Neural progenitor cell (in vitro differentiated cells): Measurements from ENCODE around the gene LBP.

Experiments
- CTCF ChIP-seq: fragments of 200-600 bp; sonication (generic); IDR thresholded peaks from 2 replicates; pipeline ENCODE4 v1.5.1; 2017; ENCODE audit warnings: antibody characterized with exemption, mild to moderate bottlenecking
- EZH2 ChIP-seq: fragments of 200-600 bp; sonication (generic); IDR thresholded peaks from 2 replicates; pipeline ENCODE4 v1.6.1; 2017; ENCODE audit warnings: antibody characterized with exemption, mild to moderate bottlenecking, moderate library complexity
- EZH2phosphoT487 ChIP-seq: fragments of 200-600 bp; sonication (generic); IDR thresholded peaks from 2 replicates; pipeline ENCODE4 v1.6.1; 2017; ENCODE audit warnings: antibody characterized with exemption

- TF ChIP-seq CTCF (no peak), EZH2 (no peak), EZH2phosphoT487 (no peak)
Measured at GRCh38 chr20:38325167-38325566, 21.1 kb upstream of the LBP start.
